HG03457 (cell line): ENCODE results near the gene SMARCC2.

Source experiments
- ATAC-seq: cut with Tn5 transposase; IDR thresholded peaks from one replicate; pipeline ENCODE4 v1.9.1; 2021; ENCODE audit warnings: moderate number of reproducible peaks; ENCODE audit not compliant: unreplicated experiment

Gene SMARCC2

DNA sequence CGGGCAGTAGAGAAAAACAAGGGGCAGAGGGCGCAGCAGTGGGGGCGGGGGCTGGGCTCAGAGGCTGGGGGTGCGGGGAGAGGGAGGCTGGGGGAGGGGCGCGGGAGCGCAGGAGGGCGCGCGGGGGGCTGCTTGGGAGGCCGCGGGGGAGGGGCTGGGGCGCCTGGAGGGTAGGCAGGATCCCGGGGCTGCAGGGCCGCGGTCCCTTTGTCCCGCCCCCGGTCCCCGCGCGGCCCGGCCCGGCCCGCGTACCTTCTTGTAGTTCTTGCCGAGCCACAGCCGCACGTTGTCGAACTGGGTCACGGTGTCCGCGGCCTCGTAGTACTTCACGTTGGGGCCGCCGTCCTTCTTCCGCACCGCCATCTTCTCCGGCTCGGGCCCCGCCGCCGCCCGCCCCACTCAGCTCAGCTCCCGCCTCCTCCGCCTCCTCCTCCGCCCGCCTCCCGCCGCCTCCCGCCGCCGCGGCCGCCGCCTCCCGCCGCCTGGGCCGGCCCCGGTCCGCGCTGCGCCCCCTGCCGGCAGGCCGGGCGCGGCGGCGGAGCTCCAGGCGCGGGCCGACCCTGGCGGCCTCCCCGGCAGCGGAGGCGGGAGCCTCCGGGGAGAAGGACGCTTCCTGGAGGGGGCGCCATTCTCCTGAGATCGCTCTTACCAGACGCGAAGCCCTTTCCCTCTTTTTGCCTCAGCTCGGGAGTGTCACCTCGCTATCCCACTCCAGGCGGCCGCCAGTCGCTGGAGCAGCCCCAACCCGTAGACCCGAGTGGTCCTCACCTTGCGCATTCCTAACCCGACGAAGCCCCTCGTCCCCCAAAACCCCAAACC lies at the start of gene SMARCC2:
Gene SMARCC2, minus strand, starts transcription at position 385 of the 819 bp plus-strand sequence. Its CDS starts 22 bp downstream, at position 363.
- ATAC-seq: no peak

- ATAC-seq: no peak
Measured at GRCh38 chr12:56237552-56237951, 48.3 kb upstream of the SMARCC2 start.

DNA sequence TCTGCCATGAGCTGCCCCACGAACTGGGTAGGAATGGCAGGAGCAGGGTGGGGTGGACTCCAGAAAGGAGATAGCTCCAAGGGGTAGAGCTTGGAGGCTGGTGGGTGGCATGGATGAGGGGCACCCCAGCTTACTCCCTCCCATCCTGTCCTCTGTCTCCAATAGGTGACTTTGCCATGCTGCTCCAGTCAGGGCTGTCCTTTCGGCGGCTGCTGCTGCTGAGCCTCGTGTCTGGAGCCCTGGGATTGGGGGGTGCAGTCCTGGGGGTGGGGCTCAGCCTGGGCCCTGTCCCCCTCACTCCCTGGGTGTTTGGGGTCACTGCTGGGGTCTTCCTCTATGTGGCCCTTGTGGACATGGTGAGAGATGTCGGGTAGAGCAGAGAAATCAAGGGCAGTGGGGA lies 47.7 kb upstream of the SMARCC2 start:
- no peak for ATAC-seq

- ATAC-seq: no peak
Measured at GRCh38 chr12:56236091-56236490, 46.8 kb upstream of the SMARCC2 start.

GRCh38 chr12:56234746-56235436 lies 45.6 kb upstream of the SMARCC2 start:
- ATAC-seq: no peak

DNA sequence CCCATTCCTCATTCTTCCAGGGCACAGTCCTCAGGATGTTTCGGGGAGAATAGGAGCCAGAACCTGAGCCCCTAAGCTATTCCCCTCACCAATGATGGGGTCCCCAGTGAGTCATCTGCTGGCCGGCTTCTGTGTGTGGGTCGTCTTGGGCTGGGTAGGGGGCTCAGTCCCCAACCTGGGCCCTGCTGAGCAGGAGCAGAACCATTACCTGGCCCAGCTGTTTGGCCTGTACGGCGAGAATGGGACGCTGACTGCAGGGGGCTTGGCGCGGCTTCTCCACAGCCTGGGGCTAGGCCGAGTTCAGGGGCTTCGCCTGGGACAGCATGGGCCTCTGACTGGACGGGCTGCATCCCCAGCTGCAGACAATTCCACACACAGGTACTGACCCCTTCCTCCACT lies 41.9 kb upstream of the SMARCC2 start:
- no peak for ATAC-seq

GRCh38 chr12:56230432-56231183 lies 41.3 kb upstream of the SMARCC2 start:
- no peak for ATAC-seq

DNA sequence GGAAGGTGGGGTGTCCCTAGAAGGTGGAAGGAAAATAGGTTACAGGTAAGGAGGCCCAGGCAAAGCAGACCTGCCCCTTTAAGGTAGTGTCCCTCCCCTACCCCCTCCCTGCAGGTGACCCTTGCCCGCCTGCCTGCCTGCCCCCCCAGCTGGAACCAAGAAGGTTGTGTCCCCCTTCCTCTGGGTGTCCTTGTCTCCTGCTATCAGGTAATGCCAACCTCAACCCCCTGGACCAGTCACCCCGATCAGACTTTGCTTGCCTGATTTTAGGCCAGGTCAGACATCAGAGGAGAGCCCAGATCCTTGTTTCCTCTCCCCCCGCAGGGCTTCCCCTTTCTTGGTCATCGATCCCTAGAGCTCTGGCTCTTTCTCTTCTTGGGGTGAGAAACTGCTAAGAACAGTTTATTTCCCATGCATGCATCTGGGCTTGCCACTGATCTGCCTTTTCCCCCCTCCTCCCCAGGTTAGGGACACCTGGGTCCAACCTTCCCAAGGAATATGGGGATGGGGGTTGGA lies 40.7 kb upstream of the SMARCC2 start, which contains the start of gene SLC39A5:
Gene SLC39A5, plus strand, starts transcription at position 136 of the 516 bp plus-strand sequence. CDS start 1,224 bp downstream, outside the sequence.
- ATAC-seq: no peak

DNA sequence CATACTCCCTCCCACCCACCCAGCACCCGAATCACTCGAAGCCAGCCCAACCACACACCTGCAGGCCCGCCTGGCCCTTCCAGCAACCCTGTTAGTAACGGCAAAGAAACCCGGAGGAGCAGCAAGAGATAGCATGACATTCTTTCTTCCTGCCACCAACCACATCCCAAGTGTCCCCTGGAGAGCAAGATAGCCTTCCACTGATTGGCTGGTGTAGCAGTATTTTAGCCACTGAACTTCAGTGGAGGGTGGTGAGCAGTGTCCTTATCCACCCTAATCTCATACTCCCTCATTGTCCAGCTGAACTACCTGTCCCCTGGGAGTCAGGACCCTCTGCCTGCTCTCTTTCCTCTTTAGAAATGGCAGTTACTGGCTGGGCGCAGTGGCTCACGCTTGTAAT lies 39.8 kb upstream of the SMARCC2 start:
- ATAC-seq: no peak

- ATAC-seq: no peak
Measured at GRCh38 chr12:56224954-56225353, 35.7 kb upstream of the SMARCC2 start.

DNA sequence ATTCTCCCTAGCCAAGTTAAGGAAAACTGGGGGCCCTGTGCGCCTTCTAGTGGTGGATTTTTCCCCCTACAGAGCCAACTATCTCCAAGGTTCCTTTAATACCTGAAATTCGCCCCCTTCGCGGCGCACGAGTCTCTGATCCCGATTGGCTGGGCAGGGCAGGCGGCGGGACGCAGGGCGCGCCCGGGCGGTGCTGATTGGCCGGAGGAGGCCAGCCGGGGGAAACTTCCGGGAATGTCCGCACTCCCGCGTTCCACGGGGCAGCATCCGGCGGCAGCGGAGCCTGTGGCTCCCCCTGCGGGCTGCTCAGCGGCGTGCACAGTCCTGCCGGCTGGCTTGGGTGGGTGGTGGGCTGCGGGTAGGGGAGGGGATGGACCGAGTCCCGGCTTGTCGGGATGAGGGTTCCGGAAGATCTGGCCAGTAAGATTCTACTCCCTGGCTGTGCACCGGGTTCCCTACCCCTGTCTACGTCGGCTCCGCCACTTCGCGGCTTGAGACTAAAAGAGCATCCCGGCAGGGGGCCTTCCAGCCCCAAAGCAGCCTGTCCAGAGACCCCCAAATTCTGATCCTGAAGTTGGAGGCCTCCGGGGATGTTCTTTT lies 34.9 kb upstream of the SMARCC2 start, which contains the start of gene NABP2:
Gene NABP2, plus strand, starts transcription at position 241 of the 600 bp plus-strand sequence. CDS start 515 bp downstream, outside the sequence.
- peak; percentile 58 for ATAC-seq

- ATAC-seq: no peak
Measured at GRCh38 chr12:56223571-56224101, 34.4 kb upstream of the SMARCC2 start.

- ATAC-seq: no peak
Measured at GRCh38 chr12:56222531-56222895, 33.2 kb upstream of the SMARCC2 start.

DNA sequence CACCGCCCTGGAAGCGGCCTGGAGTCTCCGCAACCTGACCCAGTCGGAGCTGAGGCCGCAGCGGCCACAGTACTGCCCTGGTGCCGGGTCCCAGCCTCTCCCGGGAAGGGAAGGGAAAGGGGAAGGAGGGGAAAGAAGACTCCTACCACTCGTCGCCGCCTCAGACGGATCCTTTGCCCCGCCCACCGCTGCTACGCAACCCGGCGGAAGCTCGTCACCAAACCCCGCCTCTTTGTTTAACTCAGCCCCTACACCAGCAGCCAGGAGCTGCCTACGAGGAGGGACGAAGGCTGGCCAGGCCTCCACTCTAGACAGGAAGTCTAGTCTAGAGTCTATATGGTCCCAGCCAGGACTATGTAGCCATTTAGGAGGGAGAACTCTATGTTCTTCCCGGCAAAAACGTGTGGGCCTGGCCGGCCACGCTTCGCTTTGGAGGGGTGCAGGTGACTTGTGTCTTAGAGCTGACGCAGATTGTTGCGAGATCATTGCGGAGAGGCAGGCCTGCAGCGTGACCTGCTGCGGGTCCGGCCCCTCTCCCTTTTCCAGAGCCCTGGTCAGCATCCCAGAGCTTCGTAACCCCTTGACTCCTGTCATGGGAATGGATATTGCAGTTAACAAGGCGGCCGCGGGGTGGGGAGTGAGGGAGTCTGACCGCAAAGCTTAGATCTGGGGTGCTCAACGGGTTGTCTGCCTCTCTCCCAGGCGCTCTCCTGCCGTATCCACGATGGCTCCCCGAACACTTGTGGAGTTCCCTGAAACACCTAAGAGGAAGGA lies 32.7 kb upstream of the SMARCC2 start, which contains the start of gene RNF41:
Gene RNF41, minus strand, starts transcription at position 166 of the 774 bp plus-strand sequence. CDS start 7,875 bp downstream, outside the sequence.
- peak; percentile 73 for ATAC-seq

GRCh38 chr12:56221232-56221756 lies 32.0 kb upstream of the SMARCC2 start:
- peak; percentile 18 for ATAC-seq

GRCh38 chr12:56220611-56221231 lies 31.4 kb upstream of the SMARCC2 start:
- ATAC-seq: no peak

GRCh38 chr12:56219840-56220239 lies 30.6 kb upstream of the SMARCC2 start:
- no peak for ATAC-seq

GRCh38 chr12:56216461-56216860 lies 27.2 kb upstream of the SMARCC2 start:
- no peak for ATAC-seq

GRCh38 chr12:56213878-56214277 lies 24.6 kb upstream of the SMARCC2 start:
- ATAC-seq: no peak
